SU-DHL-6 (cell line): ENCODE data around the gene NOBOX.

Source experiments
- EZH2phosphoT487 ChIP-seq: fragments of 200-600 bp; sonication (generic), shearing (Covaris generic); conservative IDR thresholded peaks from 2 replicates; pipeline ENCODE4 v1.6.1; 2018; ENCODE audit warnings: mild to moderate bottlenecking, antibody characterized with exemption, low read length, moderate library complexity, mixed read lengths
- TF ChIP-seq, protein P1 (sequence below): fragments of 200-600 bp; sonication (generic); IDR thresholded peaks from one replicate; pipeline ENCODE4 v1.5.1; 2017; ENCODE audit warnings: antibody characterized with exemption, mild to moderate bottlenecking, low read length, moderate library complexity; ENCODE audit not compliant: insufficient read depth, poor library complexity, severe bottlenecking

- TF ChIP-seq, protein P1, sequence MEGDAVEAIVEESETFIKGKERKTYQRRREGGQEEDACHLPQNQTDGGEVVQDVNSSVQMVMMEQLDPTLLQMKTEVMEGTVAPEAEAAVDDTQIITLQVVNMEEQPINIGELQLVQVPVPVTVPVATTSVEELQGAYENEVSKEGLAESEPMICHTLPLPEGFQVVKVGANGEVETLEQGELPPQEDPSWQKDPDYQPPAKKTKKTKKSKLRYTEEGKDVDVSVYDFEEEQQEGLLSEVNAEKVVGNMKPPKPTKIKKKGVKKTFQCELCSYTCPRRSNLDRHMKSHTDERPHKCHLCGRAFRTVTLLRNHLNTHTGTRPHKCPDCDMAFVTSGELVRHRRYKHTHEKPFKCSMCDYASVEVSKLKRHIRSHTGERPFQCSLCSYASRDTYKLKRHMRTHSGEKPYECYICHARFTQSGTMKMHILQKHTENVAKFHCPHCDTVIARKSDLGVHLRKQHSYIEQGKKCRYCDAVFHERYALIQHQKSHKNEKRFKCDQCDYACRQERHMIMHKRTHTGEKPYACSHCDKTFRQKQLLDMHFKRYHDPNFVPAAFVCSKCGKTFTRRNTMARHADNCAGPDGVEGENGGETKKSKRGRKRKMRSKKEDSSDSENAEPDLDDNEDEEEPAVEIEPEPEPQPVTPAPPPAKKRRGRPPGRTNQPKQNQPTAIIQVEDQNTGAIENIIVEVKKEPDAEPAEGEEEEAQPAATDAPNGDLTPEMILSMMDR: no peak
- no peak for TF ChIP-seq EZH2phosphoT487
Measured at GRCh38 chr7:144439717-144440205, 36.3 kb upstream of the NOBOX start.
